B cell (primary cell): ENCODE results near the gene RIMBP2. TPM values are rescaled to one million over a fixed set of nuclear protein-coding genes. Genes with fewer than 3 reads are reported as not detected.

Source experiments
- ATAC-seq: fragments of 200-7000 bp; cut with Tn5 transposase; one replicate; pipeline ENCODE4 v1.10.0; 2021; ENCODE audit warnings: low read depth, mild to moderate bottlenecking, moderate number of reproducible peaks, moderate library complexity
- CTCF ChIA-PET: fragments of 350-600 bp; sonication (Branson Sonifier 250); formaldehyde crosslinking; loops from one replicate; lab custom pipeline; 2021; ENCODE audit warnings: antibody characterized with exemption, inconsistent platforms; lab: Charles Lee
- POLR2A ChIA-PET: fragments of 350-600 bp; sonication (Branson Sonifier 250); formaldehyde crosslinking; loops from one replicate; lab custom pipeline; 2021; ENCODE audit warnings: antibody characterized with exemption; lab: Charles Lee
- DNase-seq: peaks from one replicate; pipeline ENCODE4 v3.0.0; 2013
- H2AFZ ChIP-seq: 2 replicates; pipeline ENCODE4 v1.6.1; 2012; ENCODE audit warnings: mild to moderate bottlenecking, low read depth, low read length; ENCODE audit not compliant: insufficient read depth, poor library complexity, severe bottlenecking
- H3K27ac ChIP-seq, 2 donors: 1 replicate in 1 of 2; 2 replicates in 1 of 2; pipeline ENCODE4 v1.5.1; 2012 to 2013; ENCODE audit warnings: low read length in 2 of 2, mild to moderate bottlenecking in 2 of 2, moderate library complexity in 1 of 2
- H3K27me3 ChIP-seq, 4 experiments: fragments of 200-600 bp in 1 of 4; sonication (generic) in 1 of 4; replicated peaks in 1 of 4; 1 replicate in 2 of 4; 2 replicates in 2 of 4; pipeline versions ENCODE4 v1.6.1 to v1.7.0; 2013 to 2016; ENCODE audit warnings: low read length in 3 of 4, mild to moderate bottlenecking in 2 of 4, mixed read lengths in 1 of 4, moderate library complexity in 1 of 4; ENCODE audit not compliant: insufficient read depth in 4 of 4, control insufficient read depth in 3 of 4; ENCODE audit errors: control extremely low read depth in 1 of 4
- H3K36me3 ChIP-seq, 2 experiments: replicated peaks in 1 of 2; 1 replicate in 1 of 2; 2 replicates in 1 of 2; pipeline versions ENCODE4 v1.6.1 to v1.7.1; 2013; ENCODE audit warnings: low read length in 1 of 2; ENCODE audit not compliant: insufficient read depth in 2 of 2, control insufficient read depth in 1 of 2; ENCODE audit errors: control extremely low read depth in 1 of 2, extremely low read depth in 1 of 2
- H3K4me1 ChIP-seq, 2 donors: fragments of 200-600 bp in 1 of 2; sonication (generic) in 1 of 2; 1 replicate in 1 of 2; 2 replicates in 1 of 2; pipeline versions ENCODE4 v1.5.1 to v1.6.1; 2013 to 2017; ENCODE audit warnings: low read length in 2 of 2; ENCODE audit not compliant: control insufficient read depth in 2 of 2, insufficient read depth in 2 of 2
- H3K4me2 ChIP-seq: replicated peaks from 2 replicates; pipeline ENCODE3; 2012; ENCODE audit warnings: mild to moderate bottlenecking, low read depth, low read length; ENCODE audit not compliant: poor library complexity, severe bottlenecking
- H3K4me3 ChIP-seq, 5 experiments: fragments of 200-600 bp in 1 of 5; sonication (generic) in 1 of 5; 1 replicate in 3 of 5; 2 replicates in 2 of 5; pipeline versions ENCODE4 v1.5.1 to v1.7.0; 2011 to 2016; ENCODE audit warnings: low read length in 4 of 5, mild to moderate bottlenecking in 4 of 5, low read depth in 2 of 5, control low read depth in 1 of 5, moderate library complexity in 1 of 5; ENCODE audit not compliant: insufficient read depth in 1 of 5; ENCODE audit errors: control extremely low read depth in 1 of 5, extremely low read depth in 1 of 5
- H3K79me2 ChIP-seq: fragments of 200-600 bp; sonication (generic); one replicate; pipeline ENCODE4 v1.6.0; 2016; ENCODE audit warnings: low read length; ENCODE audit not compliant: control insufficient read depth, insufficient read depth
- H3K9ac ChIP-seq: fragments of 200-600 bp; sonication (generic); 2 replicates; pipeline ENCODE4 v1.6.1; 2017; ENCODE audit warnings: mild to moderate bottlenecking, low read length, moderate library complexity
- H3K9me3 ChIP-seq, 3 donors: one replicate each; pipeline versions ENCODE4 v1.6.1 to v1.7.1; 2013; ENCODE audit warnings: low read length in 2 of 3; ENCODE audit not compliant: control insufficient read depth in 2 of 3, insufficient read depth in 1 of 3; ENCODE audit errors: control extremely low read depth in 1 of 3
- H4K20me1 ChIP-seq: 2 replicates; pipeline ENCODE4 v1.6.0; 2012; ENCODE audit warnings: mild to moderate bottlenecking, low read length; ENCODE audit not compliant: insufficient read depth, control insufficient read depth, poor library complexity, severe bottlenecking
- H3K27ac Mint-ChIP-seq: one replicate; pipeline ENCODE4 v1.8.0; 2021; ENCODE audit warnings: mixed read lengths
- H3K27me3 Mint-ChIP-seq: one replicate; pipeline ENCODE4 v1.8.0; 2021; ENCODE audit warnings: mixed read lengths
- H3K4me1 Mint-ChIP-seq: one replicate; pipeline ENCODE4 v1.8.0; 2021; ENCODE audit warnings: mixed read lengths
- H3K4me3 Mint-ChIP-seq: one replicate; pipeline ENCODE4 v1.8.0; 2021; ENCODE audit warnings: mixed read lengths
- H3K9me3 Mint-ChIP-seq: one replicate; pipeline ENCODE4 v1.8.0; 2022; ENCODE audit warnings: mixed read lengths; ENCODE audit not compliant: insufficient read depth
- CTCF ChIP-seq: fragments of 200-600 bp; IDR thresholded peaks from one replicate; pipeline ENCODE4 v1.8.0; 2022; ENCODE audit warnings: antibody characterized with exemption, mild to moderate bottlenecking
- EZH2 ChIP-seq: IDR thresholded peaks from 2 replicates; pipeline ENCODE4 v1.6.1; 2012; ENCODE audit warnings: borderline replicate concordance, low read depth, mild to moderate bottlenecking, moderate library complexity, low read length; ENCODE audit not compliant: insufficient read depth, poor library complexity, severe bottlenecking
- WGBS: methylation state at CpG from one replicate; pipeline ENCODE4 v1.1.5; 2013; ENCODE audit warnings: missing lambda C conversion rate; ENCODE audit not compliant: insufficient coverage; 5-methylcytosine and 5-hydroxymethylcytosine counted together
- intact Hi-C: fragments of 100-400 bp; cut with micrococcal nuclease; formaldehyde crosslinking; loops from one replicate; pipeline ENCODE4 v1.10.0; 2022
- polyA plus RNA-seq: library from polyadenylated mRNA; depleted of rRNA; stranded (reverse); fragments of >200 nt; gene quantifications from 2 replicates; pipeline ENCODE4 v1.2.3, GENCODE V29; 2012
- total RNA-seq, 2 donors: library from RNA; stranded (reverse); fragments of 120-200 nt in 1 of 2; gene quantifications; 1 replicate in 1 of 2; 2 replicates in 1 of 2; pipeline versions ENCODE4 v1.2.3 to v1.2.4, GENCODE V29; 2013 to 2022

RIMBP2 gene
- total and polyA plus RNA-seq, 2 donors (not counting 1 experiment from before 2014, with no cell fraction given) = not detected

GRCh38 chr12:130606231-130606630 is 109.9 kb downstream of the RIMBP2 start:
- Histone ChIP-seq H4K20me1 (no peaks in the 10 kb centered on the region), H3K4me3 (no peak overlapping the region), H3K9ac (no peak overlapping the region), H3K27ac (no peak overlapping the region), H3K4me2 (no peak overlapping the region), H3K4me1 (no peaks in the 10 kb centered on the region), H3K27me3 (no peaks in the 10 kb centered on the region), H2AFZ (no peak overlapping the region), H3K36me3 (no peaks in the 10 kb centered on the region), H3K79me2 (no peaks in the 10 kb centered on the region), H3K9me3 (no peaks in the 10 kb centered on the region)
- Mint-ChIP-seq H3K27ac (no peak overlapping the region), H3K9me3 (no peaks in the 10 kb centered on the region), H3K4me1 (no peaks in the 10 kb centered on the region), H3K27me3 (no peaks in the 10 kb centered on the region), H3K4me3 (no peak overlapping the region)
- CTCF ChIA-PET = no interaction called here
- ATAC-seq = no peak
- TF ChIP-seq CTCF (no peak), EZH2 (no peak)
- POLR2A ChIA-PET = no interaction called here
- no peak for DNase-seq
- intact Hi-C loops = no loop called here
- WGBS = 90% methylated on average over 8 of the region's 12 CpGs

- Mint-ChIP-seq H3K4me1 (no peaks in the 10 kb centered on the region), H3K9me3 (no peaks in the 10 kb centered on the region), H3K27ac (no peak overlapping the region), H3K4me3 (no peak overlapping the region), H3K27me3 (no peaks in the 10 kb centered on the region)
- H3K4me3 ChIP-seq = no peak overlapping the region
- DNase-seq (no peak), ATAC-seq (no peak)
- no peak overlapping the region for H3K9ac ChIP-seq
- H3K79me2 ChIP-seq = no peaks in the 10 kb centered on the region
- CTCF ChIA-PET = no interaction called here
- H3K36me3 ChIP-seq = no peaks in the 10 kb centered on the region
- H3K4me1 ChIP-seq = no peaks in the 10 kb centered on the region
- H4K20me1 ChIP-seq = no peaks in the 10 kb centered on the region
- H3K4me2 ChIP-seq = no peak overlapping the region
- intact Hi-C loops = no loop called here
- H3K27me3 ChIP-seq = no peaks in the 10 kb centered on the region
- no peak overlapping the region for H3K27ac ChIP-seq
- POLR2A ChIA-PET = no interaction called here
- H2AFZ ChIP-seq = no peak overlapping the region
- no peaks in the 10 kb centered on the region for H3K9me3 ChIP-seq
- WGBS = 93% methylated on average over 6 of the region's 8 CpGs
- TF ChIP-seq EZH2 (no peak), CTCF (no peak)
Observed at GRCh38 chr12:130603396-130603965, 112.6 kb downstream of the RIMBP2 start.
